ENCODE measurements around the gene DLX4.
A peak's percentile ranks its signal among the peaks of the same experiment; 100 is the strongest.

Gene DLX4

GRCh38 chr17:50014471-50015088 is 45.6 kb downstream of the DLX4 start:
- no peak for DNase-seq (ENCODE audit: low read depth)

GRCh38 chr17:50015146-50015545 is 46.2 kb downstream of the DLX4 start:
- DNase-seq (ENCODE audit: low read depth): no peak

GRCh38 chr17:50018909-50019308 is 49.9 kb downstream of the DLX4 start:
- DNase-seq (ENCODE audit: low read depth): peak; percentile 48

- DNase-seq (ENCODE audit: low read depth): no peak
Measured at GRCh38 chr17:50020841-50021599, 52.0 kb downstream of the DLX4 start.

GRCh38 chr17:50021681-50022370 is 52.8 kb downstream of the DLX4 start:
- DNase-seq (ENCODE audit: low read depth): no peak

- DNase-seq (ENCODE audit: low read depth): peak; percentile 53
Measured at GRCh38 chr17:50022463-50023130, 53.6 kb downstream of the DLX4 start.

GRCh38 chr17:50023520-50023919 is 54.5 kb downstream of the DLX4 start:
- DNase-seq (ENCODE audit: low read depth): no peak
